Measurements from ENCODE around the gene LMTK3.
"Not testable (repeated sequence)": the region's sequence is repeated elsewhere in the genome, so short reads cannot be mapped to it uniquely, and the experiment has no call there.

LMTK3 gene

DNA sequence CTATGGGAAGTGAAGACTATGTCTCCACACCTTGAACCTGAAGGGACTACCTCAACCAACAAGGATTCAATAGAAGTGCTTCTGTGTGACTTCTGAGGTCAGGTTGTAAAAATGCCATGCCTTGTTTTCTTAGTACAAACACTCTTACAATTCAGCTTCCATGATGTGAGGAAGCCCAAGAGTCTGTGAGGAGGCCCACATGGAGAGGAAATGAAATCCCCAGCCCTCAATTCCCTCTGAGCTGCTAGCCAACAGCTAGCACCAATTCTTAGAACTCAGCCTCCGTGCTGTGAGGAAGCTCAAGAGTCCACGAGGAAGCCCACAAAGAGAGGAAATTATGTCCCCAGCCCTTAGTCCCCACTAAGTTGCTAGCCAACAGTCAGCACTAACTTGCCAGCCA lies 12.6 kb upstream of the LMTK3 start:
- no peak for TF ChIP-seq CTCF (IDR thresholded peaks at IDR 0.05)
- peaks cover 0 to 23% of the 10 kb centered on the region in 2 donors for H3K27me3 ChIP-seq
- H3K27ac ChIP-seq, result no peak overlapping the region
- no peak for DNase-seq
- H3K4me1 ChIP-seq, result no peaks in the 10 kb centered on the region
- peaks cover 4 to 51% (median 28%) of the 10 kb centered on the region in 3 donors for H3K9me3 ChIP-seq
- H3K36me3 ChIP-seq, result no peaks in the 10 kb centered on the region
- H3K4me3 ChIP-seq, result no peak overlapping the region
- intact Hi-C loops (cut with DNase I; ENCODE audit: low total_unique reads), result no loop called here

DNA sequence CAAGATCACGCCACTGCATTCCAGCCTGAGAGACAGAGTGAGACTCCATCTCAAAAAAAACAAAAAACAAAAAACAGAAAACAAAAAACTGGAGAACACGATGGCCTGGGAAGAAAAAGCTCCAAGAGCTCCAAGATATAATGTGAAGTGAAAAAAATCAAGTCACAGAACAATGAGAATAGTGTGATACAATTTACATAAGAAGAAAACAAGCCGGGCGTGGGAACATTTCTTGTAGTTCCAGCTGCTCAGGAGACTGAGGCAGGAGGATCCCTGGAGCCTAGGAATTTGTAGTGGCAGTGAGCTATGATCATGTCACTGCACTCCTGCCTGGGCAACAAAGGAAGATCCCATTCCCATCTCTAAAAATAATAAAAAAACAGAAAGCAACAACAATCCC lies 8.5 kb upstream of the LMTK3 start:
- Histone ChIP-seq H3K4me1 (no peaks in the 10 kb centered on the region), H3K36me3 (no peaks in the 10 kb centered on the region), H3K27me3 (peaks cover 0 to 19% of the 10 kb centered on the region in 2 donors), H3K4me3 (no peak overlapping the region), H3K9me3 (peaks cover 0 to 13% (median 8%) of the 10 kb centered on the region in 3 donors), H3K27ac (no peak overlapping the region)
- DNase-seq, result no peak
- intact Hi-C loops (cut with DNase I; ENCODE audit: low total_unique reads), result no loop called here
- no peak for TF ChIP-seq CTCF (IDR thresholded peaks at IDR 0.05)

- H3K36me3 ChIP-seq; H3K4me1 ChIP-seq; intact Hi-C loops (cut with DNase I; ENCODE audit: low total_unique reads); H3K4me3 ChIP-seq; H3K27ac ChIP-seq; DNase-seq; H3K9me3 ChIP-seq: not testable (repeated sequence)
- H3K27me3 ChIP-seq, result peaks cover 0 to 17% of the 10 kb centered on the region in 2 donors
Measured at GRCh38 chr19:48519426-48519825, 7.8 kb upstream of the LMTK3 start.

- H3K9me3 ChIP-seq, result no peaks in the 10 kb centered on the region
- no peak overlapping the region for H3K27ac ChIP-seq
- intact Hi-C loops (cut with DNase I; ENCODE audit: low total_unique reads), result no loop called here
- peaks cover 0 to 10% (median 8%) of the 10 kb centered on the region in 4 donors for H3K4me1 ChIP-seq
- no peak for TF ChIP-seq CTCF (IDR thresholded peaks at IDR 0.05)
- H3K4me3 ChIP-seq, result no peak overlapping the region
- H3K36me3 ChIP-seq, result no peaks in the 10 kb centered on the region
- no peak for DNase-seq
- H3K27me3 ChIP-seq, result peaks cover 0 to 23% of the 10 kb centered on the region in 2 donors
Measured at GRCh38 chr19:48518207-48518606, 6.6 kb upstream of the LMTK3 start.

- no peaks in the 10 kb centered on the region for H3K9me3 ChIP-seq
- H3K27me3 ChIP-seq, result peaks cover 3 to 37% of the 10 kb centered on the region in 2 donors
- intact Hi-C loops (cut with DNase I; ENCODE audit: low total_unique reads), result no loop called here
Measured at GRCh38 chr19:48516536-48516935, 4.9 kb upstream of the LMTK3 start.

DNA sequence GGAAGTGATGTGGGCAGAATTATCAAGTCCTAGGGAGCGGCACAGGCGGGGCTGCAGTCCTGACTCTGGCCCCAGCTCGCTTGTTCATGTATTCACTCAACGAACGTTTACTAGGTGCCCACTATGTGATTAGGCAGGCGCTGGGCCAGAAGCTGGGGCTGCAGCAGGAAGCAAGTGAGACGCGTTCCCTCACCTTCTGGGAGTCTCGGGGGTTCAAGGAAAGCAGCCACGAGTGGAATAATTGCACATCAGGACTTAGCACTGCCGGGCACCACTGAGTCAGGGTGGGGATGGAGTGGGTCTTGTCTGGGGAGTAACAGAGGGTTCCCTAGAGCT lies 2.5 kb upstream of the LMTK3 start:
- Histone ChIP-seq H3K36me3 (no peaks in the 10 kb centered on the region), H3K27me3 (peaks cover 3 to 54% of the 10 kb centered on the region in 2 donors), H3K4me3 (peak overlapping the region in 1 of 2 donors; percentile 51), H3K4me1 (peaks cover 0 to 30% (median 17%) of the 10 kb centered on the region in 4 donors), H3K9me3 (no peaks in the 10 kb centered on the region), H3K27ac (no peak overlapping the region)
- intact Hi-C loops (cut with DNase I; ENCODE audit: low total_unique reads), result no loop called here
- TF ChIP-seq CTCF (IDR thresholded peaks at IDR 0.05), result no peak
- no peak for DNase-seq

More at GRCh38 chr19:48516536-48516935, 4.9 kb upstream of the LMTK3 start:
- no peaks in the 10 kb centered on the region for H3K36me3 ChIP-seq
- H3K27ac ChIP-seq, result no peak overlapping the region
- no peak overlapping the region for H3K4me3 ChIP-seq
- peaks cover 0 to 16% (median 8%) of the 10 kb centered on the region in 4 donors for H3K4me1 ChIP-seq
- no peak for DNase-seq
- TF ChIP-seq CTCF (IDR thresholded peaks at IDR 0.05), result no peak

Measured in tibial artery (tissue), 4 donors.